ENCODE results near the gene GPSM1. TPM values are rescaled to one million over a fixed set of nuclear protein-coding genes. Genes with fewer than 3 reads are reported as not detected.
"Not testable (repeated sequence)": the region's sequence is repeated elsewhere in the genome, so short reads cannot be mapped to it uniquely, and the experiment has no call there.

Gene GPSM1
- polyA plus RNA-seq, 1 donor from 2014 or later = not detected

DNA sequence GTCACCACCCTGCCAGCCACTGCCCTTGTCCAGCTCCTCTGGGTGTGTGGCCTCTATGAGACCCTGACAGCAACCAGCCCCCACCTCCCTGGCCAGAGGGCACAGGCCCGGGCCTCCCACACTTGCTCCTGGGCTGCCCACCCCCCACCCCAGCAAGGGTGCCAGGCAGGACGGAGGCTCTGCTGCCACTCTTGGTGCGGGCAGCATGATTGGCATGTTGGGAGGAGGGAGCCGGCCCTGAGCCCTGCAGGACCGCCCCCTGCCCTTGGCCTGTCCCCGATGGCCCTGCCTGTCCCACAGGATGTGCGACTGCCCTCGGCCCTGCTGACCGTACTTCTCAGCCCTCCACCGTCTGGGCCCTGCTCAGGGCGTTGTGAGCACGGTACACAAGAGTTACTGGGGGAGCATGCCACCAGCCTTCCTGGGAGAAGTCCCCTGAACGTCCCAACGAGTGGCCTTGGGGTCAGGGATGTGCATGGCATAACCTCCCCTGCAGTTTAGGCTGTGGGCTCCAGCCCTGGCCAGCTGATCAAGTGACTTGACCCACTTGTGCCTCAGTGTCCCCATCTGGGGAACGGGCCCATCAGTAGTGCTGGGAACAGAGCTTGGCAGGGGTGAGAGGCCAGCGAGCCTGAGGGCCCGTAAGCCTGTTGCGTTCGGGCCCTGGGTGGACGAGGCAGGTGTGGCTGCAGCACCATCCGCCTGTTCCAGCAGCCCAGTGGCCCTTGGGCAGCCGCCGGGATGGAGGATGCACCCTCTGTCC lies 16.0 kb downstream of the GPSM1 start:
- peak overlapping the region in 1 of 4 donors; percentile 60 for H3K4me3 Mint-ChIP-seq
- no peaks in the 10 kb centered on the region for H3K27me3 Mint-ChIP-seq
- no peaks in the 10 kb centered on the region for H3K36me3 Mint-ChIP-seq
- peaks cover 0 to 2% (median 0%) of the 10 kb centered on the region in 3 donors for H3K9me3 Mint-ChIP-seq
- H3K4me1 Mint-ChIP-seq = peaks cover 0 to 1% (median 0%) of the 10 kb centered on the region in 3 donors
- no peak overlapping the region for H3K27ac Mint-ChIP-seq

DNA sequence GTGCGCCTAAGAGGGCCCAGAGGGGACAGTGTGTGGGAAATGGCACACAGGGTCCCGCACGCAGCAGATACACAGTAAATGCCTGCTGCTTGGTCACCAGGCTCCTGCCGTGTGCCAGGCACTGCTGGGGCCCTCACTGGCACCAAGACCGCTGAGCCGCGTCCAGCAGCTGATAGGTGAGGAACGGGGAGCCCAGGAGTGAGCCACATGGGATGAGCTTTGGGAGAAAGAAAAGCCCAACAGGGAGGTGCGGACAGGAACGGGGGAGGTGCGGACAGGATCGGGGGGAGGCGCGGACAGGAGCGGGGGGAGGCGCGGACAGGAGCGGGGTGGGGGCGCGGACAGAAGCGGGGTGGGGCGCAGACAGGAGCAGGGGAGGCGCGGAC lies 16.5 kb downstream of the GPSM1 start:
- peaks cover 0 to 2% (median 0%) of the 10 kb centered on the region in 3 donors for H3K9me3 Mint-ChIP-seq
- no peaks in the 10 kb centered on the region for H3K27me3 Mint-ChIP-seq
- no peak overlapping the region for H3K27ac Mint-ChIP-seq
- H3K4me3 Mint-ChIP-seq = no peak overlapping the region
- H3K36me3 Mint-ChIP-seq = no peaks in the 10 kb centered on the region
- peaks cover 0 to 1% (median 0%) of the 10 kb centered on the region in 3 donors for H3K4me1 Mint-ChIP-seq

DNA sequence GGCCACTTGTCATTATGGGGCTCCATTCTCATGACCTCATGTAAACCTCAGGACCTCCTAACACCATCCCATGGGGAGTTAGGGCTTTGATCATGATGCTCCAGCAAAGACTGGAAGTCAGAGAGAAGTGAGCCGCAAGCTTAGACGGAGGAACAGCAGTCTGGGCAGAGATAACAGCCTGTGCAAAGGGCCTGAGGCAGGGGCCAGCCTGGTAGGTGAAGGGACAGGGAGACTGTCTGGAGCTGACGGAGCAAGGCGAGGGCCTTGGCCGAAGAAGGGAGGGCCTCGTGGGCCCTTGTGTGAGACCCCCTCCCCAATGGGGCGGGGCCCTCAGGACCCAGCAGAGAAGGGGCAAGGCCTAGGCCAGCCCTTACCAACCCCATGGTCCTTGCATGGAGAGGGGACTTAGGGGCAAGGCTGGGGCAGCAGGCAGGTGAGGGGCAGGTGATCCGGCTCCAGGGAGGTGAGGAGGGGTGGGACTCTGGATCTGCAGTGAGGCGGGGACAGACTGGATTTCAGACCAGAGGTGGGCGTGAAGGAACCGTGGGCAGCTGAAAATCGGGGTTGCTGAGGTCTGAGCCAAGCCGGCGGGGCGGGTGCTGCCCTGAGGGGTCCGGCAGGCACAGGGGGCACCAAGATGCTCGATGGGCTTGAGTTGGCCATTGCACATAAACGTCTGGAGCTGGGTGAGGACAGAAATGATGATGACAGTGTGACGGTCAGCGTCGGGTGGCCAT lies 17.4 kb downstream of the GPSM1 start:
- Mint-ChIP-seq H3K27ac (no peak overlapping the region), H3K27me3 (no peaks in the 10 kb centered on the region), H3K9me3 (no peaks in the 10 kb centered on the region), H3K4me1 (no peaks in the 10 kb centered on the region), H3K36me3 (no peaks in the 10 kb centered on the region), H3K4me3 (no peak overlapping the region)

DNA sequence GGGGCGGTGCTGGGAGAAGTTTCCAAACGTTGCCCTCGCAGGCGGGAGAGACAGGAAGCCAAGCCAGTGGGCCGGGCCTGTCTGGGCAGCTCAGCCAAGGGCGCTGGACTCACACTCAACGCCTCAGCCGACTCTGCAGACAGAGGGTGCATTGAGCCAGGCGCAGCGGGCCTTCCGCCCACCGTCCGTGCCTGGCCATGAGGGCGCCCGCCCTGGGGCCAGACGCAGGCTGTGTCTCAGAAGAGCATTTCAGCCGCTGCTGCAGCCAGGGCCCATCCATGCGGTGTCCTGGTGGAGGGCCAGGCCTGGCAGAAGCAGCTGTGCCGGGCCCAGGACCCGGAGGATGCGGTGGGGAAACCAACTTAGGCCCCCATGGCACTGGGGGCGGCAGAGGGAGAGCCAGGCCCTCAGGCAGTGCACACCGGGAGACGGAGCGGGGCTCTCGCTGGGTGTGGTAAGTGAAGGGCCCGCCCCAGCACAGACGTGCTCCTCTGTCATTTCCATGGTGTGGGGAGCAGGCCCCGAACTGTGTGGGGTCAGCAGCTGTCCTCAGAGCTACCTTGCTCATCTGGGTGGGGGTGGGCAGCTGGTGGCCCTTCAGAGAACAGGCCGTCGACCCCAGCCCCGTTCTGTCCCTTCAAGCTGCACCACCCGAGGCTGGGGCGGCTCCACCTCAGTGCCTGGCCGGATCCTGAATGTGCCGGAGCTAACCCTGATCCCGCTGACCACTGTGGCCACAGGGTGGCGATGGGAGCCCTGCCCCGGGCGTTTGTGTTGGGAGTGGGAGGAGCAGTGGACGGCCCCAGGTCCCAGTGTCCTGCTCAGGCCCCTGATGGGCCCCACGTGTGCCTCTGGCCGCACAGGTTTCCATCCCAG lies 18.2 kb downstream of the GPSM1 start:
- H3K36me3 Mint-ChIP-seq = no peaks in the 10 kb centered on the region
- H3K27ac Mint-ChIP-seq = no peak overlapping the region
- no peak overlapping the region for H3K4me3 Mint-ChIP-seq
- no peaks in the 10 kb centered on the region for H3K4me1 Mint-ChIP-seq
- H3K27me3 Mint-ChIP-seq = no peaks in the 10 kb centered on the region
- H3K9me3 Mint-ChIP-seq = no peaks in the 10 kb centered on the region

DNA sequence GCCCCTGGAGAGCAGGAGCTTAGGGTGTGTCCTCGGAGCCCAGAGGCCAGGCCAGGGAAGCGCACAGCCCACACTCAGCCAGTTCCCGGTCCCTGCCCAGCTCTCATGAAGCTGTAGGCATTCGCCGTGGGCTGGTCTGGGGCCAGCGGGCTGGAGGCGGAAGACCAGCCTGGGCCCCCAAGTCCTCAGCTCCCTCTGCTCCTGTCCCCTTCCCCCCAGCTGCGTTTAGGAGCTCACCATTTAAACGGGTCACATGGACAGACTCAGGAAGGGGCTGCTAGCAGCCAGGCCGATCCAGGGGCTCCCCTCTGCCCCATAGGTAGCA lies 18.8 kb downstream of the GPSM1 start:
- no peaks in the 10 kb centered on the region for H3K27me3 Mint-ChIP-seq
- no peak overlapping the region for H3K4me3 Mint-ChIP-seq
- H3K36me3 Mint-ChIP-seq = no peaks in the 10 kb centered on the region
- no peaks in the 10 kb centered on the region for H3K4me1 Mint-ChIP-seq
- H3K27ac Mint-ChIP-seq = no peak overlapping the region
- H3K9me3 Mint-ChIP-seq = no peaks in the 10 kb centered on the region

DNA sequence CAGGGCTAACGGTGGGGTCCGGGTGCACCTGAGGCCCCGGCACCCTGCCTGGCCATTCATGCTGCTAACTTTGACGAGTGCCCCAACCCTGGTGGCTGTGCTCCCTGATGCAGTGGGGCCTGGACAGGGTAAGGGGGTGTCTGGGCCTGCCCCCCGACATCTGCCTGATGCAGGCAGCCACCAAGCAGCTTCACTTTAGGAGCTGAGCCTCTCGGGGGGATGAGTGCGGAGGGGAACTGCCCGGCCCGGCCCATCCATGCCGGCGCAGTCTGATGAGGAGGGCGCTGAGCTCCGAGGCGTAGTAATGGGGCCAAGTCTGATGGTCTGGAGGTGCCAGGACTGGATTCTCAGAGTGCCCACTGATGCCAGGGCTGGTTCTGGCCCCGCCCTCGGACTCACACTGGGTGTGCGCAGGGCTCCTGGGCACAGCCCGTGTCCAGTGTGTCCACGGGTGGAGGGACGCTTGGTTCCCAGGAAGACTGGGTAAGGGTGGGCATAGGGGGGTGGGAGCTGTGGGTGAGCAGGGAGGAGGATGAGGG lies 19.7 kb downstream of the GPSM1 start:
- Mint-ChIP-seq H3K27ac (no peak overlapping the region), H3K36me3 (no peaks in the 10 kb centered on the region), H3K4me3 (no peak overlapping the region), H3K4me1 (no peaks in the 10 kb centered on the region), H3K27me3 (no peaks in the 10 kb centered on the region), H3K9me3 (no peaks in the 10 kb centered on the region)

DNA sequence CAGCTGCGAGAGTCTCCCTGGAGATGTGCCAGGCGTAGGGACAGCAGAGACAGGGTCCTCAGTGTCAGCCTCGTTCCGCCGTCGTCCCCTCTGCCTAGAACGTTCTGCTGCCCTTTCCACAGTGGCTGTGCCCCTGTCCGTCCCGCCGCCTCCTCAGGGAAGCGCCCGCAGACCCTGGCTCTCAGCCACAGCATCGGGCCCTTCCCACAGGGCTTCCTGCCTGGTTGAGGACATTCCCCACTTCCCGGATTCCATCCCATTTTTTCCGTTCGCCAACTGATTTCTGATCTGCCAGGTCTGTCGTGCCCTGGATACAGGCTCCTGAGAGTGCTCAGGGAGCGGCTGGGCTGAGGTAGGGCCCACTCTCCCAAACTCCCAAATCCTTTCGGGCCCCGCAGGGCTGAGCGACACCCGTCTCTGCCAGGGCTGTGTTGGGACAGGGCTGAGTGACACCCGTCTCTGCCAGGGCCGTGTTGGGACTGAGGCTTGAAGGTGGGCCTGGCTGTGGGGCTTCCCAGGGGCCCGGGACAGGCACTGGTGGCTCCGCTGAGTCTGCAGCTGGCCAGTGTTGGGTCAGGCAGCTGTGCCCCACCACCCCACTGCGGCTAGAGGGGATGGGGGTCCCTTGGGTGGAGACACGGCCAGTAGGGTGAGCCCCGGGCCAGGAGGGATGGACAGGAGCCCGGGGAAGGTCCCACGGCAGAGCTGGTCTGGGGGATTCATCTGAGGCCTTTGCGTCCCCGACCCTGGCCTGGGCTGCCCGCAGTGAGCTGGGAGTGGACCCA lies 20.3 kb downstream of the GPSM1 start:
- H3K27me3 Mint-ChIP-seq = no peaks in the 10 kb centered on the region
- no peak overlapping the region for H3K27ac Mint-ChIP-seq
- no peaks in the 10 kb centered on the region for H3K36me3 Mint-ChIP-seq
- no peaks in the 10 kb centered on the region for H3K4me1 Mint-ChIP-seq
- no peaks in the 10 kb centered on the region for H3K9me3 Mint-ChIP-seq
- H3K4me3 Mint-ChIP-seq = no peak overlapping the region

DNA sequence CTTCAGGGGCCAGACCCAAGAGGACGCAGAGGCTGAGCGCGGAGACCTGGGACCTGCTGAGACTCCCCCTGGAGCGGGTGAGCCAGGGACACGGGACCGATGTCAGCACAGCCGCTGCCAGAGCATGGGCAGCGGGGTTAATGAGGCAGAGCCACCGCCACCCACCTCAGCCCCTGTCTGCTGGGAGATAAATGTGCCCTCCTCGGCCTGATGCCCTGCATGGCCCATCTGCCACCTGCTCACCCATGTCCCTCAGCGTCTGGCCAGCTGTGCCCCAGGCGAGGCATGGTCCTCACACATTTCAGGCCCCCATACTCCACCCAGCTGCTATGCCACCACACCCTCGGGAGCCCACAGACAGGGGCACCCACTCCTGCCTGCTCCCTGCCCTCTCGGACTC lies 21.4 kb downstream of the GPSM1 start:
- Mint-ChIP-seq H3K9me3 (no peaks in the 10 kb centered on the region), H3K4me3 (no peak overlapping the region), H3K36me3 (no peaks in the 10 kb centered on the region), H3K27ac (no peak overlapping the region), H3K27me3 (no peaks in the 10 kb centered on the region), H3K4me1 (no peaks in the 10 kb centered on the region)

DNA sequence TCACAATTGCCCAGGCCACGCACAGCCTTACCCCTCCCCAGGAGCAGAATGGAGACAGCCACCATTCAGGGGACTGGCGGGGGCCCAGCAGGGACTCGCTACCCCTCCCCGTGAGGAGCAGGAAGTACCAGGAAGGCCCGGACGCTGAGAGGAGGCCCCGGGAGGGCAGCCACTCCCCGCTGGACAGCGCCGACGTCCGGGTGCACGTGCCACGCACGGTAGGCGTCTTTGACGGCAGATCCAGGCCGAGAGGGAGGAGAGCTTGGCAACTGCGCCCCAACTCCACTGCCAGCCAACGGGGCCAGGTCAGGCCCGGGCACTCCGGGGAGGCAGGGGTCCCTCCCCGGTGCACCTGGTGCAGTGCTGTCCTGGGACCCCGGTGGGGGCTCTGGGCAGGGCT lies 22.2 kb downstream of the GPSM1 start:
- Mint-ChIP-seq H3K27ac (no peak overlapping the region), H3K27me3 (no peaks in the 10 kb centered on the region), H3K36me3 (no peaks in the 10 kb centered on the region), H3K9me3 (no peaks in the 10 kb centered on the region), H3K4me1 (no peaks in the 10 kb centered on the region), H3K4me3 (no peak overlapping the region)

DNA sequence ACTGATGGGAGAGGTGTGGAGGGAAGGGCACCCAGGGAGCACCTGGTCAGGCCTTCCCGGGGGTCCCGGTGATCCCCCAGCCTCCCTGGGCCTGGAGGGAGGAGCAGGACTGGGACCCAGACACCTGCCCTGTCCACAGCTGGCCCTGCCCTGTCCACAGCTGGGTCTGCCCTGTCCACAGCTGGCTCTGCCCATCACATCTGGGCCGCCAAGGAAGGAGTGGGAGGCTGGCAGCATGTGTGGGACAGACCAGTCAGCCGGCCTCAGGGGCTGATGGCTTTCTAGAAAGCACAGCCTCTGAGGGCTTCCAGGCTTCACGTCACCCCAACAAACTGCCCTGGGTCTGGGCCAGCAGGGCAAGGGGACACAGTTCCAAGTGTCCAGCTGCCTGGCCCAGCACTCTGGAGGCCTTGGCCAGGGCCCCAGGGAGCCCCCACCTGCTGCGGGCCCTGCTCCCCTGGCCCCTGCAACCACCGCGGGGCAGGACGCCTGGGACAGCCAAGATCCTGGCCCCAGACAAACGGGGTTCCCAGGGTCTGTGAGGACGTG lies 24.0 kb downstream of the GPSM1 start:
- H3K9me3 Mint-ChIP-seq = no peaks in the 10 kb centered on the region
- no peaks in the 10 kb centered on the region for H3K36me3 Mint-ChIP-seq
- H3K4me3 Mint-ChIP-seq = no peak overlapping the region
- H3K27ac Mint-ChIP-seq = no peak overlapping the region
- H3K4me1 Mint-ChIP-seq = no peaks in the 10 kb centered on the region
- H3K27me3 Mint-ChIP-seq = no peaks in the 10 kb centered on the region

DNA sequence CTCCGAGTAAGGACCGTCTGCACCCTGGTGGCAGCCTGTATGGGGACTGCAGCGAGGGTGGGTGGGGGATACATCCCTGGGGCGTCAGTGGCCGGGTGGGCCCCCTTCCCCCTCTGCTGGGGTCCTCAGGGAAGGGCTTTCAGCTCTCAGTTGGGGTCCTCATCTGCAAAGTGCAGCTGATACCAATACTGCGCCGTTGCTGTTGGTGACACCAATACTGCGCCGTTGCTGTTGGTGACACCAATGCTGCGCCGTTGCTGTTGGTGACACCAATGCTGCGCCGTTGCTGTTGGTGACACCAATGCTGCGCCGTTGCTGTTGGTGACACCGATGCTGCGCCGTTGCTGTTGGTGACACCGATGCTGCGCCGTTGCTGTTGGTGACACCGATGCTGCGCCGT lies 24.5 kb downstream of the GPSM1 start:
- H3K4me1 Mint-ChIP-seq, H3K36me3 Mint-ChIP-seq, H3K27me3 Mint-ChIP-seq, H3K27ac Mint-ChIP-seq, H3K4me3 Mint-ChIP-seq, H3K9me3 Mint-ChIP-seq: not testable (repeated sequence)

DNA sequence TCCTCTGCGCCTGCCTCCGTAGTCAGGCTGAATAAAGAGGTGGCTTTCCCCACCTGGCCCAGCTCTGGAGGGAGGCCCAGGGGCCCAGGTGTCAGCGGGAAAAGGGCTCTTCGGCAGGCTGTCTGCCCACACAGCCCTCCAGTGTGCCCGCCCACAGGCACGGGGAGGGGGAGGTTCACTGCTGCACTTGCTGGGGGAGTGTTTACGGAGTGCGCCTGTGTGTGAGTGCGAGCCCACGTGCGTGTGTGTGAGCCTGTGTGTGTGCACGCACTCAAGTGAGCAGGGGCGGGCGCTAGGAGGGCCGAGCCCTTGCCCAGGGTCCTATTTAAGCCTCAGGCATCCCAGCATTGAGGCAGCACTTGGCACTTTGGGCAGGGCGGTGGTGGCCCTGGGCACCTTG lies 25.3 kb downstream of the GPSM1 start:
- Mint-ChIP-seq H3K9me3 (no peaks in the 10 kb centered on the region), H3K4me3 (no peak overlapping the region), H3K4me1 (no peaks in the 10 kb centered on the region), H3K36me3 (no peaks in the 10 kb centered on the region), H3K27me3 (no peaks in the 10 kb centered on the region), H3K27ac (no peak overlapping the region)

DNA sequence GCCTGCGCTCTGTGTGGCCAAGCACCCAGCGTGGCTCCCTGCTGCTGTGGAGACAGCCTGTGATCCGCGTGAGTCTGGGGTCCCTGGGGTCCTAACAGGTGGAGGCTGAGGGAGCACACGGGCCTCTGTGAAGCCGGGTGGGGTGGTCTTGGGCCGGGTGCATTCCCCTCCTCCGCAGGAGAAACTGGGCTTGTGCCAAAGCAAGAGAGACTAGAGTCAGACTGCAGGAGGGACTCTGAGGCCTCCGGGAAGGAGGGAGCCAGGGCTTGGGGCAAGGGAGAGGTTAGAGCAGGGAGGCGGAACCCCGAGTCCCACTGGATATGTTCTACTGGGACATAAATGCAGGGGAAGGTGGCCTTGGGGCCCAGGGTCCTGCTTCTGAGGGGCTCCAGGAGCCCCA lies 25.7 kb downstream of the GPSM1 start:
- Mint-ChIP-seq H3K9me3 (no peaks in the 10 kb centered on the region), H3K36me3 (no peaks in the 10 kb centered on the region), H3K4me1 (no peaks in the 10 kb centered on the region), H3K4me3 (no peak overlapping the region), H3K27me3 (no peaks in the 10 kb centered on the region), H3K27ac (no peak overlapping the region)

DNA sequence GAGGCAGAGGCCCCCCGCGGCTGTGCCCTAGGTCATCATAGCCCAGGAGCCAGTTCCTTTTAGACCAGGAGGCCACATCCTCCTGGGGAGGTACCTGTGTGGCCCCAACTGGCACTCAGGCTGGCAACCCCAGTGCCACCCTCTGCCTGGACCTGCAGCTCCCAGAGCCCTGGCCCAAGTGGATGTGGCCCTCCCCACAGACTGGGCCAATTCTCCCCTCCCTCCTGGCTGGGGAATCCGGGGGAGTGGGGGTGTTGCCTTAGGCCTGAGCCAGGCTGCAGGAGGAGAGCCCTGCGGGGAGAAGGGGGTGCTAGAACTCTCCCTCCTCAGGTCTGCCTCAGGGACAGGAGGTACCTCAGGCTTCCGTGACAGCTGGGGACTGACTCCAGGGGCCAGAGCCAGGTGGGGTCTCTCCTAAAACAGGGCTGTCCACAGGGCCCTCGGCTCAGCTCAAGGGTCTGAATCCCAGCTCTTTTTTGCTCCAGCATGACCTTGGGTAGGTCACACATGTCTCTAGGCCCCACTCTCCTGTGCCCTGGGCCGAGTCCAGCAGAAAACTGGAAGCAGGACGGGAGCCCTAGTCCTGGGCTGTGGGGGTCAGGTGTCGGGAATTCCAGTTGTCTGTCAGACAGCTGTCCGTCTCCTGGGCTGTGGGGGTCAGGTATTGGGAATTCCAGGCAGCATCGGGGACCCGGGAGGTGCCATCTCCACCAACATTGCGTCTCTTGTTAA lies 26.6 kb downstream of the GPSM1 start:
- Mint-ChIP-seq H3K9me3 (no peaks in the 10 kb centered on the region), H3K4me3 (no peak overlapping the region), H3K27me3 (no peaks in the 10 kb centered on the region), H3K4me1 (no peaks in the 10 kb centered on the region), H3K36me3 (no peaks in the 10 kb centered on the region), H3K27ac (no peak overlapping the region)

All from IgD-negative memory B cell (primary cell).